Tongue (tissue), 2 donors: ENCODE data around the gene NHERF1. TPM values are rescaled to one million over a fixed set of nuclear protein-coding genes. Genes with fewer than 3 reads are reported as not detected.

ENCODE experiments used
- DNase-seq: peaks from one replicate; pipeline ENCODE4 v3.0.0-alpha.2; 2015
- total RNA-seq: library from RNA; depleted of rRNA; stranded (reverse); fragments of >200 nt; gene quantifications from one replicate; pipeline ENCODE4 v1.2.3, GENCODE V29; 2014

NHERF1 gene
- total RNA-seq, 1 donor from 2014 or later: 50.5 TPM

GRCh38 chr17:74784125-74784810 is 35.8 kb downstream of the NHERF1 start:
- no peak for DNase-seq

GRCh38 chr17:74785096-74785980 is 36.9 kb downstream of the NHERF1 start:
- no peak for DNase-seq

GRCh38 chr17:74785981-74786360 is 37.5 kb downstream of the NHERF1 start:
- DNase-seq: peak; percentile 44

- DNase-seq: peak; percentile 26
Measured at GRCh38 chr17:74786431-74787055, 38.1 kb downstream of the NHERF1 start.

GRCh38 chr17:74790161-74791058 is 42.0 kb downstream of the NHERF1 start:
- DNase-seq: no peak

- no peak for DNase-seq
Measured at GRCh38 chr17:74792586-74793105, 44.2 kb downstream of the NHERF1 start.

GRCh38 chr17:74795327-74796020 is 47.0 kb downstream of the NHERF1 start:
- no peak for DNase-seq

GRCh38 chr17:74796211-74796610 is 47.8 kb downstream of the NHERF1 start:
- DNase-seq: no peak

- no peak for DNase-seq
Measured at GRCh38 chr17:74796866-74797265, 48.4 kb downstream of the NHERF1 start.

- no peak for DNase-seq
Measured at GRCh38 chr17:74797824-74798223, 49.4 kb downstream of the NHERF1 start.

- DNase-seq: peak; percentile 14
Measured at GRCh38 chr17:74798239-74798707, 49.8 kb downstream of the NHERF1 start.

- DNase-seq: no peak
Measured at GRCh38 chr17:74799097-74799496, 50.7 kb downstream of the NHERF1 start.

GRCh38 chr17:74800531-74800930 is 52.1 kb downstream of the NHERF1 start:
- DNase-seq: no peak

- DNase-seq: no peak
Measured at GRCh38 chr17:74801896-74802295, 53.5 kb downstream of the NHERF1 start.

GRCh38 chr17:74803388-74803930 is 55.0 kb downstream of the NHERF1 start:
- DNase-seq: no peak

GRCh38 chr17:74803971-74804370 is 55.5 kb downstream of the NHERF1 start:
- DNase-seq: no peak

GRCh38 chr17:74804683-74805082 is 56.3 kb downstream of the NHERF1 start:
- no peak for DNase-seq

GRCh38 chr17:74805591-74805991 is 57.2 kb downstream of the NHERF1 start:
- DNase-seq: no peak

GRCh38 chr17:74806334-74806733 is 57.9 kb downstream of the NHERF1 start:
- DNase-seq: no peak

- peak; percentile 56 for DNase-seq
Measured at GRCh38 chr17:74807441-74807840, 59.0 kb downstream of the NHERF1 start.

GRCh38 chr17:74807925-74808324 is 59.5 kb downstream of the NHERF1 start:
- DNase-seq: peak; percentile 83
